K562 (cell line): ENCODE data around the gene TYRP1. TPM values are rescaled to one million over a fixed set of nuclear protein-coding genes. Genes with fewer than 3 reads are reported as not detected.

Source experiments
- ATAC-seq: fragments of 200-7000 bp; cut with Tn5 transposase; 3 replicates; pipeline ENCODE4 v1.9.1; 2020; ENCODE audit warnings: moderate library complexity
- BruUV-seq: library from RNA; stranded (reverse); fragments of 400-500 nt; replicated peaks from 2 replicates; lab custom pipeline; 2021; lab: Mats Ljungman, UMichigan
- CTCF ChIA-PET: fragments of 300-600 bp; formaldehyde crosslinking; extraction: SDS; loops from one replicate; lab custom pipeline; 2021; ENCODE audit warnings: low intra/inter-chr PET ratio; lab: Yijun Ruan, JAX
- POLR2A ChIA-PET: fragments of 300-600, 350-650 bp; sonication (Branson Sonifier 250); formaldehyde crosslinking; extraction: SDS; loops from one replicate; lab custom pipeline; 2021; ENCODE audit warnings: antibody characterized with exemption, inconsistent platforms; lab: Yijun Ruan, JAX
- DNase-seq, 4 experiments: peaks; one replicate each; pipeline versions ENCODE4 v3.0.0 to v3.0.0-alpha.2; 2011 to 2018; ENCODE audit warnings: low spot score in 3 of 4, mixed read lengths in 3 of 4; ENCODE audit errors: extremely low read depth in 1 of 4
- FAIRE-seq: peaks from 2 replicates; lab custom pipeline; 2011; peaks lifted over from hg19 to GRCh38; lab: Jason Lieb, UNC
- H2AFZ ChIP-seq: 2 replicates; pipeline ENCODE4 v1.6.0; 2011; ENCODE audit warnings: low read depth, low read length, control low read depth, inconsistent platforms
- H3K27ac ChIP-seq: fragments of 200-600 bp; 3 replicates; pipeline ENCODE4 v1.8.0; 2011; ENCODE audit warnings: low read depth, mild to moderate bottlenecking, control low read depth, inconsistent platforms, low read length, moderate library complexity, mixed read lengths; ENCODE audit errors: extremely low read depth
- H3K27me3 ChIP-seq, 2 experiments: fragments of 300-600 bp in 1 of 2; 2 replicates in 1 of 2; 3 replicates in 1 of 2; pipeline versions ENCODE4 v1.6.0 to v1.8.0; 2011; ENCODE audit warnings: inconsistent platforms in 2 of 2, low read length in 2 of 2, mild to moderate bottlenecking in 1 of 2, mixed read lengths in 1 of 2, moderate library complexity in 1 of 2; ENCODE audit not compliant: control insufficient read depth in 2 of 2, insufficient read depth in 2 of 2
- H3K36me3 ChIP-seq: fragments of 300-600 bp; 3 replicates; pipeline ENCODE4 v1.8.0; 2011; ENCODE audit warnings: mild to moderate bottlenecking, low read length, inconsistent platforms; ENCODE audit not compliant: control insufficient read depth, insufficient read depth
- H3K4me1 ChIP-seq, 2 experiments: fragments of 200-600 bp in 1 of 2; replicated peaks in 1 of 2; 2 replicates in 1 of 2; 3 replicates in 1 of 2; pipeline versions ENCODE4 v1.5.1 to v1.8.0; 2011; ENCODE audit warnings: inconsistent platforms in 2 of 2, low read length in 2 of 2, mild to moderate bottlenecking in 1 of 2, mixed read lengths in 1 of 2, moderate library complexity in 1 of 2; ENCODE audit not compliant: control insufficient read depth in 2 of 2, insufficient read depth in 2 of 2
- H3K4me2 ChIP-seq: 2 replicates; pipeline ENCODE4 v1.6.1; 2011; ENCODE audit warnings: low read length, control low read depth, inconsistent platforms, mixed read lengths; ENCODE audit not compliant: insufficient read depth
- H3K4me3 ChIP-seq: fragments of 200-600 bp; sonication (generic), shearing (Covaris generic); 2 replicates; pipeline ENCODE4 v1.5.1; 2016; ENCODE audit warnings: control low read depth, inconsistent platforms
- H3K79me2 ChIP-seq: fragments of 200-600 bp; 3 replicates; pipeline ENCODE4 v1.8.0; 2011; ENCODE audit warnings: low read length, inconsistent platforms; ENCODE audit not compliant: control insufficient read depth, insufficient read depth
- H3K9ac ChIP-seq, 2 experiments: 2 replicates each; pipeline versions ENCODE4 v1.6.0 to v1.6.1; 2011; ENCODE audit warnings: low read depth in 2 of 2, low read length in 2 of 2, control low read depth in 1 of 2, inconsistent platforms in 1 of 2, mild to moderate bottlenecking in 1 of 2, mixed read lengths in 1 of 2; ENCODE audit not compliant: insufficient read depth in 1 of 2
- H3K9me1 ChIP-seq: one replicate; pipeline ENCODE4 v1.6.0; 2011; ENCODE audit warnings: inconsistent platforms, mild to moderate bottlenecking, low read length, moderate library complexity; ENCODE audit not compliant: control insufficient read depth, insufficient read depth
- H3K9me3 ChIP-seq: replicated peaks from 2 replicates; pipeline ENCODE4 v1.5.1; 2011; ENCODE audit warnings: low read depth, low read length, inconsistent platforms; ENCODE audit not compliant: control insufficient read depth, insufficient read depth
- H4K20me1 ChIP-seq: replicated peaks from 2 replicates; pipeline ENCODE4 v1.6.1; 2011; ENCODE audit warnings: low read length, inconsistent platforms, mixed read lengths; ENCODE audit not compliant: control insufficient read depth, insufficient read depth
- ARID2 ChIP-seq: fragments of 450-650 bp; IDR thresholded peaks from 2 replicates; pipeline ENCODE4 v1.6.1; 2017; ENCODE audit warnings: antibody characterized with exemption, mild to moderate bottlenecking
- ATF1 ChIP-seq, 2 experiments: fragments of 450-650 bp in 1 of 2; IDR thresholded peaks; 2 replicates each; pipeline ENCODE4 v1.6.1; 2016; ENCODE audit warnings: missing compliant biosample characterization in 1 of 2, missing genetic modification characterization in 1 of 2
- DPF2 ChIP-seq: fragments of 450-650 bp; IDR thresholded peaks from 2 replicates; pipeline ENCODE4 v1.6.1; 2016
- FOXK1 ChIP-seq: sonication (generic); formaldehyde crosslinking; IDR thresholded peaks from 2 replicates; pipeline ENCODE4 v1.8.0; 2022; ENCODE audit warnings: missing genetic modification reagents, mild to moderate bottlenecking, borderline replicate concordance
- KAT8 ChIP-seq: fragments of 450-650 bp; IDR thresholded peaks from 2 replicates; pipeline ENCODE4 v1.6.1; 2016; ENCODE audit warnings: low read depth, mild to moderate bottlenecking
- MIER1 ChIP-seq: fragments of 450-650 bp; IDR thresholded peaks from 2 replicates; pipeline ENCODE4 v1.6.1; 2016; ENCODE audit warnings: antibody characterized with exemption, mild to moderate bottlenecking, low read depth
- NFE2L1 ChIP-seq: fragments of 450-650 bp; IDR thresholded peaks from 2 replicates; pipeline ENCODE4 v1.6.1; 2016; ENCODE audit warnings: missing genetic modification characterization, low read depth, mild to moderate bottlenecking, missing compliant biosample characterization, moderate library complexity, borderline replicate concordance
- NFIX ChIP-seq: fragments of 250-450 bp; sonication (Bioruptor Pico); IDR thresholded peaks from 2 replicates; pipeline ENCODE4 v1.4.0; 2020; ENCODE audit warnings: low read depth, mild to moderate bottlenecking, moderate library complexity
- SMAD3 ChIP-seq: fragments of 450-650 bp; formaldehyde crosslinking; conservative IDR thresholded peaks from 2 replicates; pipeline ENCODE4 v1.4.0; 2020; ENCODE audit warnings: mild to moderate bottlenecking
- SMARCC2 ChIP-seq: fragments of 450-650 bp; IDR thresholded peaks from 2 replicates; pipeline ENCODE4 v1.6.1; 2017; ENCODE audit warnings: antibody characterized with exemption, moderate library complexity, mild to moderate bottlenecking, low read depth
- TSC22D4 ChIP-seq: fragments of 450-650 bp; IDR thresholded peaks from 2 replicates; pipeline ENCODE4 v1.6.1; 2016; ENCODE audit warnings: missing genetic modification characterization, missing biosample characterization, control low read depth
- XRCC4 ChIP-seq: IDR thresholded peaks from one replicate; pipeline ENCODE4 v1.6.1; 2011; ENCODE audit not compliant: insufficient read depth, insufficient read length; ENCODE audit errors: extremely low read depth
- ZC3H11A ChIP-seq: IDR thresholded peaks from 2 replicates; pipeline ENCODE4 v1.6.1; 2012; ENCODE audit warnings: low read depth, low read length, improper control_type of control experiment
- ZFP30 ChIP-seq: fragments of 250-450 bp; sonication (Bioruptor Pico); IDR thresholded peaks from 2 replicates; pipeline ENCODE4 v1.8.0; 2022; ENCODE audit warnings: moderate library complexity, mild to moderate bottlenecking, inconsistent platforms, borderline replicate concordance
- ZNF41 ChIP-seq: fragments of 250-450 bp; sonication (Bioruptor Pico); conservative IDR thresholded peaks from 2 replicates; pipeline ENCODE4 v1.4.0; 2020; ENCODE audit warnings: mild to moderate bottlenecking
- ZNF778 ChIP-seq: fragments of 450-650 bp; formaldehyde crosslinking; IDR thresholded peaks from 2 replicates; pipeline ENCODE4 v1.4.0; 2020; ENCODE audit warnings: mild to moderate bottlenecking, moderate library complexity
- WGBS: fragments of 100-300 bp; shearing (Covaris generic); methylation state at CpG from one replicate; pipeline ENCODE4 v1.1.6; 2016; ENCODE audit warnings: low coverage, mixed read lengths; ENCODE audit not compliant: insufficient coverage; ENCODE audit errors: missing lambda C conversion rate; 5-methylcytosine and 5-hydroxymethylcytosine counted together
- in situ Hi-C: fragments of 300-500 bp; cut with MboI; formaldehyde crosslinking; loops from 4 replicates; pipeline ENCODE4 v1.15.0; 2018; ENCODE audit warnings: inconsistent platforms, mixed read lengths
- intact Hi-C: fragments of 100-400 bp; cut with micrococcal nuclease; formaldehyde crosslinking; loops from 2 replicates; pipeline ENCODE4 v1.14.2; 2022
- polyA plus RNA-seq, 8 experiments: library from polyadenylated mRNA; depleted of rRNA in 4 of 8; stranded (reverse) in 5 of 8; unstranded in 3 of 8; fragments of >200 nt; fragmentation: Nextera tagmentation in 2 of 8; fragmentation: Illumina TruSeq in 1 of 8; extraction: Ambion mirVana in 2 of 8; extraction: Trizol in 1 of 8; gene quantifications; 2 replicates each; pipeline versions ENCODE4 v1.2.1 to v1.2.3, GENCODE V29; 2011 to 2014; ENCODE audit warnings: inconsistent platforms in 1 of 8, missing spikeins in 1 of 8
- total RNA-seq, 7 experiments: library from RNA; depleted of rRNA in 6 of 7; stranded (reverse); fragments of >200 nt in 6 of 7; fragmentation: Illumina TruSeq in 2 of 7; extraction: Trizol in 2 of 7; gene quantifications; 2 replicates each; pipeline versions ENCODE4 v1.2.1 to v1.2.3, GENCODE V29; 2011 to 2021; ENCODE audit warnings: low replicate concordance in 1 of 7
- TF ChIP-seq, protein P1 (sequence below): fragments of 450-650 bp; IDR thresholded peaks from 2 replicates; pipeline ENCODE4 v1.7.1; 2018; ENCODE audit warnings: mild to moderate bottlenecking, low read depth; ENCODE audit not compliant: partially characterized antibody
- TF ChIP-seq, protein P2 (sequence below): fragments of 250-450 bp; sonication (Bioruptor Pico); IDR thresholded peaks from 2 replicates; pipeline ENCODE4 v1.8.0; 2021; ENCODE audit warnings: moderate library complexity, mild to moderate bottlenecking, inconsistent platforms

TYRP1 gene
- total and polyA plus RNA-seq, 9 of the 15 experiments (the other 6 are each of a cell fraction or from before 2014, with no cell fraction given) = not detected

GRCh38 chr9:12657998-12658397, 35.2 kb upstream of the TYRP1 start (continued):
- TF ChIP-seq, protein P1, sequence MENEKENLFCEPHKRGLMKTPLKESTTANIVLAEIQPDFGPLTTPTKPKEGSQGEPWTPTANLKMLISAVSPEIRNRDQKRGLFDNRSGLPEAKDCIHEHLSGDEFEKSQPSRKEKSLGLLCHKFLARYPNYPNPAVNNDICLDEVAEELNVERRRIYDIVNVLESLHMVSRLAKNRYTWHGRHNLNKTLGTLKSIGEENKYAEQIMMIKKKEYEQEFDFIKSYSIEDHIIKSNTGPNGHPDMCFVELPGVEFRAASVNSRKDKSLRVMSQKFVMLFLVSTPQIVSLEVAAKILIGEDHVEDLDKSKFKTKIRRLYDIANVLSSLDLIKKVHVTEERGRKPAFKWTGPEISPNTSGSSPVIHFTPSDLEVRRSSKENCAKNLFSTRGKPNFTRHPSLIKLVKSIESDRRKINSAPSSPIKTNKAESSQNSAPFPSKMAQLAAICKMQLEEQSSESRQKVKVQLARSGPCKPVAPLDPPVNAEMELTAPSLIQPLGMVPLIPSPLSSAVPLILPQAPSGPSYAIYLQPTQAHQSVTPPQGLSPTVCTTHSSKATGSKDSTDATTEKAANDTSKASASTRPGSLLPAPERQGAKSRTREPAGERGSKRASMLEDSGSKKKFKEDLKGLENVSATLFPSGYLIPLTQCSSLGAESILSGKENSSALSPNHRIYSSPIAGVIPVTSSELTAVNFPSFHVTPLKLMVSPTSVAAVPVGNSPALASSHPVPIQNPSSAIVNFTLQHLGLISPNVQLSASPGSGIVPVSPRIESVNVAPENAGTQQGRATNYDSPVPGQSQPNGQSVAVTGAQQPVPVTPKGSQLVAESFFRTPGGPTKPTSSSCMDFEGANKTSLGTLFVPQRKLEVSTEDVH = no peak
- TF ChIP-seq ZNF41 (no peak), ATF1 (CRISPR knock-in tag; IDR thresholded peaks at IDR 0.05) (no peak), ATF1 (tag; IDR thresholded peaks at IDR 0.05) (no peak), FOXK1 (CRISPR knock-in tag) (no peak)

DNA sequence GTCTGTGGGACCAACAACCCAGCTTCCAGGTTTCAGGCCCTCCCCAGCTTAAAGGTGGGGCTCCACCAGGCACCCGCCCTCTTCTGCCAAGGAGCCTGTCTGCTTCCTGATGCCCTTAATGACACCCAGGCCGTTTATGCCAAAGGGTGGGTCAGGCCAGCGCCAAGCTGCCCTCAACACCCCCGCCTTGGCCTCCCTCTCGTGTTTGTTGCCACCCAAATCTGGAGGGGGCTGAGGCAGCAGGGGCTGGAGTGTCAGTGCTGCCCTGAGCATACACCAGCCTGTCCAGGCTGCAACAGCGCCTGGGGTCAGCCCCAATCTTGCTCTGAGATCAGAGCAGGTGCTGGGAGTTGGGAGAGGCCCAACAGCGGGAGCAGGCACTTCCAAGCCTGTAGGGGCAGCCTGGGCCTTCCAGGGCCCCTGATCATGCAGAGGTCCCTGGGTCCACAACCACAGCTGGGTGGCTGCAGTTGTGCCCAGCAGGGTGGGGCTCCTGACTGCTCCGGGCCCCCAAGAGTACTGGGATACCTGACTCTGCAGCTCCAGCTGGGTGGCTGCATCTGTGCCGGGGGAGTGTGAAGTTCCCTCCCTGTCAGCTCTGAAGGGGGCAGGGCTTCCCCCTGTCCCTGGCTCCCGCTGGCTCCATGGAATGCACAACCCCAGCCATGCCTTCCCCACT, 34.5 kb upstream of the TYRP1 start:
- ChIA-PET CTCF (no interaction called here), POLR2A (no interaction called here)
- intact Hi-C loops = no loop called here
- Histone ChIP-seq H3K9me1 (no peaks in the 10 kb centered on the region), H4K20me1 (no peaks in the 10 kb centered on the region), H3K4me2 (no peak overlapping the region), H3K27me3 (no peaks in the 10 kb centered on the region), H3K36me3 (no peaks in the 10 kb centered on the region), H3K9me3 (no peaks in the 10 kb centered on the region), H2AFZ (no peak overlapping the region), H3K27ac (no peak overlapping the region), H3K4me3 (no peak overlapping the region), H3K9ac (no peak overlapping the region), H3K4me1 (no peaks in the 10 kb centered on the region), H3K79me2 (no peaks in the 10 kb centered on the region)
- DNase-seq (no peak), FAIRE-seq (no peak), ATAC-seq (no peak)
- WGBS = 0% methylated on average over 4 of the region's 10 CpGs
- in situ Hi-C loops = no loop called here
- BruUV-seq = no TSS peak
- TF ChIP-seq SMARCC2 (no peak), ZNF778 (CRISPR knock-in tag) (no peak), KAT8 (no peak), ZFP30 (no peak), ARID2 (no peak), TSC22D4 (tag) (no peak), DPF2 (no peak), XRCC4 (no peak), ZC3H11A (no peak), NFE2L1 (tag) (no peak), SMAD3 (no peak), MIER1 (no peak), NFIX (CRISPR knock-in tag) (no peak)
- TF ChIP-seq, protein P2, sequence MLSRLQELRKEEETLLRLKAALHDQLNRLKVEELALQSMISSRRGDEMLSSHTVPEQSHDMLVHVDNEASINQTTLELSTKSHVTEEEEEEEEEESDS = no peak
